Measurements from ENCODE around the gene ARVCF. TPM values are rescaled to one million over a fixed set of nuclear protein-coding genes. Genes with fewer than 3 reads are reported as not detected.
"Not testable (repeated sequence)": the region's sequence is repeated elsewhere in the genome, so short reads cannot be mapped to it uniquely, and the experiment has no call there.

ARVCF gene
- total RNA-seq, 1 donor from 2014 or later: 18.7 TPM

DNA sequence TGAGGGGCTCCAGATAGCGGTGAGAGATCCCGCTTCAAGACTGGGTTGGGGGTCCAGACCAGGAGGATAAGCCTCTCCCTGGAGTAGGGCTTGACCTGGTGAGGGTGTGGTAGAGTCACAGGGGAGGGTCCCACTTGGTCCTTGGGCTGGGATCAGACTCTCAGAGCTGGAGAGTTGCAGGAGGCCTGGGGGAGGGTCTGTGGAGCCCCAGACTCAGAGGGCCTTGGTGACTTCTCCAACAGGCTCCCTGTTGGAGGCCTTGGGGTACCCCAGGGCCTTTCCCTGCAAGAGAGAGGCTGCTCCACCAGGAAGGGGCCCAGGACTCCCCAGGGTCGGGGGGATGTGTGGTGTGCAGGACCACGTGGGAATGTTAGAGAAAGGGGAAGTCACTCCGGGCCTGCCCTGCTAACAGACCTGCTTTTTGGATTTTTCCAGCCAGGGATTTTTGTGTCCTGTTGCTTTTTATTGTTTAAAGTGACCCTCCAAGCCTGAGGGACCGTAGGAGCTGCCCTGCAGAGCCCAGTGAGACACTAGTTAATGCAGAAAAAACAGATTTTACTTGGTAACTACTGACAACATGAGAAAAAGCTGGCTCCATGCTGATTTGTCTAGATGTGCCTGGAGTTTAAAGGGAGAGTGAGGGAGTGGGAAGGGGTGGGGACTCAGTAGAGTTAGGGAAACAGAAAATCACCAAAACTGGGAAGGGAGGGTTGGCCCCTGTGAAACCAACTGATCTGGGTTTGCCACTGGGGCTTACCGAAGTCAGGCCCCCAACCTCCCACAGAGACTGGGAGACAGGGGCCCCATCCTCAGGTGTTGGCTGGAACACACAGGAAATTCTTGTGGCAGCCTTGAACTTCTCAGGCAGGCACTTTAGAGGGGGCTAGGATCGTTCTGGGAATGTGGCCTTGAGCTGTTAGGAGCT lies 74.2 kb downstream of the ARVCF start:
- ATAC-seq (peak; percentile 22), DNase-seq (ENCODE audit: low spot score) (no peak)

DNA sequence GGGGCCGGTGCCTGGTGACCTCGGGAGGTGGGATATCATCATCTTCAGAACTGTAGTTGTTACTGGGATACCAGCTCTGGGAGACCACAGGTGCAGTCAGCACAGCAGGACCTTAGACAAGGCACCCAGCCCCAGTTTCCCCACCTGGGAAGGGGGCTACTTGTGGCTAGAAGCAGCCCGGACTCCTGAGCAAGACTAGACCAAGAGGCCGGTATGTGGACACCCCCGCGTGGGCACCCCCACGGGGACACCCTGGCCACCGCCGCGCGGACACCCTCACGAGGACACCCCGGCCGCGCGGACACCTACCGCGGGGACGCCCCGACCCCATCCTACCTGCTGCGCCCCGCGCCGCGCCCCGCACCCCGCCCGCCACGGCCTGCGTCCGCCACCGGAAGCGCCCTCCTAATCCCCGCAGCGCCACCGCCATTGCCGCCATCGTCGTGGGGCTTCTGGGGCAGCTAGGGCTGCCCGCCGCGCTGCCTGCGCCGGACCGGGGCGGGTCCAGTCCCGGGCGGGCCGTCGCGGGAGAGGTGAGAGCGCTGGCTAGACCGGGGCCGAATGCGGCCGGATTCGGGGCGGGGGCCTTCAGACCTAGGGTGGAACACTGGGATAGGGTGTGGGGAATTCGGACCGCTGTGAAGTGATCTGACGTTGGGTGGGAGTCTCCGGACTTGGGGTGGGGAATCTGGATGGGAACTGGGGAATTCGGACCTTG lies 75.1 kb downstream of the ARVCF start, which contains the start of the genes COMT and TXNRD2:
TSS of gene COMT (plus strand) at position 408 of the 718 bp plus-strand sequence. CDS start 20,755 bp downstream, outside the sequence.
TSS of gene TXNRD2 (minus strand) at position 454 of the 718 bp plus-strand sequence. CDS start at position 439, 15 bp downstream.
- DNase-seq (ENCODE audit: low spot score): peak; percentile 73
- ATAC-seq: peak; percentile 84

- ATAC-seq: no peak
- DNase-seq (ENCODE audit: low spot score): no peak
Measured at GRCh38 chr22:19940536-19941364, 75.9 kb downstream of the ARVCF start.

- DNase-seq (ENCODE audit: low spot score): peak; percentile 80
- ATAC-seq: peak; percentile 57
Measured at GRCh38 chr22:19937616-19938473, 78.8 kb downstream of the ARVCF start.

DNA sequence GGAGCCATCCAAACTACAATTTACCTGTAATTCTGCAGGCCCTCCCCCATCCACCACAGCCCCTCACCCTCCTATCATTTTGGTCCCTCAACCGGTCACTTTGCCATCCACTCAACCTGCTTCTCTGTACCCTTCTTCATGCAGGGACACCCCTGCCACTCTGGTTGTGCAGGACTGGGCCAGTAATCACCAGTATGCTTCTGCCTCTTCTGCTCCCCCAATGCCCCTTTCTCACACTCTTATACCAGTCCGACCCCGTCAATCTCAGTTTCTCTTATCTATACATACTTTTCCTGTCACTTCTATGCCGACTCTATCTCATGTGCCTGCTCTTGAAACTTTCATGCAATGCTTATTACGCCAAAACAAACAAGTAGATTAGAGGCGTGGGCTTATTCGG lies 80.1 kb downstream of the ARVCF start:
- ATAC-seq: no peak
- no peak for DNase-seq (ENCODE audit: low spot score)

DNA sequence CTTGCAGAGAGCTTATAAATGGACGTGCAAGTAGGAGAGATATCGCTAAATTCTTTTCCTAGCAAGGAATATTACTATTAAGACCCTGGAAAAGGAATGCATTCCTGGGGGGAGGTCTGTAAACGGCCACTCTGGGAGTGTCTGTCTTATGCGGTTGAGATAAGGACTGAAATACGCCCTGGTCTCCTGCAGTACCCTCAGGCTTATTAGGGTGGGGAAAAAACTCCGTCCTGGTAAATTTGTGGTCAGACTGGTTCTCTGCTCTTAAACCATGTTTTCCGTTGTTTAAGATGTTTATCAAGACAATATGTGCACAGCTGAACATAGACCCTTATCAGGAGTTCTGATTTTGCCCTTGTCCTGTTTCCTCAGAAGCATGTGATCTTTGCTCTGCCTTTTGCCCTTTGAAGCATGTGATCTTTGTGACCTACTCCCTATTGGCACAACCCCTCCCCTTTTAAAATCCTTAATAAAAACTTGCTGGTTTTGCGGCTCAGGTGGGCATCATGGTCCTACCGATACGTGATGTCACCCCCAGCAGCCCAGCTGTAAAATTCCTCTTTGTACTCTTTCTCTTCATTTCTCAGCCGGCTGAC lies 81.4 kb downstream of the ARVCF start:
- not testable (repeated sequence) for DNase-seq (ENCODE audit: low spot score); ATAC-seq

GRCh38 chr22:19933341-19934241 lies 83.0 kb downstream of the ARVCF start:
- no peak for DNase-seq (ENCODE audit: low spot score)
- ATAC-seq: no peak

DNA sequence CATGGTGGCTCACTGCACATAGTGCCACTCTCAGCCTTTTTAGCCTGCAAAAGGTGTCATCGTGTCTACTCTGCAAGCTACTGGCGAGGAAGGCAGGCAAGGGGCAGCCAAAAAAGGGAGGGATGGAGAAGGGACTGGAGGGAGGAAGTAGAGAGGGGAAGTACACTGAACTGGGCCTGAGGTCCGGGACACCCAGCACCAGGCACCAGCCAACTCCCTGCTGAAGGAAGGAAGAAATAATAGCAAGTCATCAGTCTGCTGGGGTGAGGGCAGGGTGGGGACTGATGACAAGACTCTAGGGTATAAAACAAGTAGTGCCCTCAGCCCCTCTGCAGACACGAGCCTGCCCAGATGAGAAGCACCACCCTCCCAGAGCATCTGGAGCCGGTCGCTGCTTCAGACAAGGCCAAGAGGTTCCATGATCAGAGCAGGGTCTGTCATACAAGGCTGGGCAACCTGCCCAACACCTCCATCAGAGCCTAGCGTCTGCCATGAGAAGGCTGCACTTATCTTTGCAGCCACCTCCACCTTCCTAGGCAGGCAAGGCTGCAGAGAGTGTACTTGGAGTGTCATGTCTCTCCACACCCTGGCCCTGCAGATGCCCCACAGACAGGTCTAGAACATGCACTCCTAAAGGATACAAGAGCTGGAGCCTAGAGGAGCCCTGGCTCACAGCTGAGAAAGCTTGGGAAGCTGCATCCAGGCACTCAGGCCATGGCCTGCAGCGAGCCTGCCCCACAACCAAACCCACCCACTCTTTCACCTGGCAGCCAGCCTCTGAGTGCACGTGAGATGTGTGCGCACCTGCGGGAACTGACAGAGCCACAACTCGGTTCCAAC lies 84.0 kb downstream of the ARVCF start:
- peak; percentile 53 for ATAC-seq

GRCh38 chr22:19931514-19931913 lies 85.1 kb downstream of the ARVCF start:
- DNase-seq (ENCODE audit: low spot score) (no peak), ATAC-seq (no peak)

More for the DNA sequence above, 84.0 kb downstream of the ARVCF start:
- no peak for DNase-seq (ENCODE audit: low spot score)

DNA sequence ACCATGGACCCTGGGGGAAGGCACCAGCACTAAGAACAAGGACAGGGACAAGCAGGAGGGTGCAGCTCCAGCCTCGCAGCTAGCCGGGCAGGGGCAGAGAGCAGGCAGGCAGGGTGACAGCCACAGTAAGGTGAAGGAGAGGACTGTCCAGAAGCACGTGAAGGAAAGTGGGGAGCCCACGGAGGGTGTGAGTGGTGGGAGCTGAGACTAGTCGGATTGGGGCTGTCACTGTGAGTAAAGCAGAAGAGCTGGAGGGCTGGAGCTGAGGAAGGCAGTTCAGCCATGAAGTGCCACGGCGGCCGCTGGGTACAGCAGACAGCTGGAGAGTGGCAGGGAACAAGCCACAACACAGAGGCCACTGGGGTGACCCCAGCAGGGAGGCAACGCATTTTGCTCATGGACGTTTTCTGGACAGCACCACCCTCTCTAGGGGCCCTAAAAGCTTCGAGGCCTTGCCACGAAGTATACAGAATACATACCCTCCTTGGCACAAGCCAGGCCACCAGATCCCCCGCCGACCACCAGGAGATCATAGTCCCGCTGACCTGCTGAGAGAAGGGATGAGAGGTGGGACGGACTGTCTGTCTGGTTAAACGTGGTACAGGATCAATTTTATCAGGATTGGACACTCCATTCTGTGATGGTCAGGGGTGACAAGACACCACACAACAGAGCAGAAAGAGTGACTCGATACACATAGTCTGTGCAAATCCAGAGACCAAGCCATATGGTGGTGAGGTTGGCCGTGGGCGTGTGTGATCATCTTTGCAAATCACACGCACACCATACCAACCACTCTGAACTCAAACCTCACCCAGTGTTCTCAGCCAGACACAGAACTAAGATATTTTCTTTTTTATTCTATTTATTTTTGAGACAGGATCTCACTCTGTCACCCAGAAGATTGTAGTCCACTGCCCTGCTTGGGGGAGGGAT lies 85.8 kb downstream of the ARVCF start:
- ATAC-seq: no peak
- DNase-seq (ENCODE audit: low spot score): no peak

DNA sequence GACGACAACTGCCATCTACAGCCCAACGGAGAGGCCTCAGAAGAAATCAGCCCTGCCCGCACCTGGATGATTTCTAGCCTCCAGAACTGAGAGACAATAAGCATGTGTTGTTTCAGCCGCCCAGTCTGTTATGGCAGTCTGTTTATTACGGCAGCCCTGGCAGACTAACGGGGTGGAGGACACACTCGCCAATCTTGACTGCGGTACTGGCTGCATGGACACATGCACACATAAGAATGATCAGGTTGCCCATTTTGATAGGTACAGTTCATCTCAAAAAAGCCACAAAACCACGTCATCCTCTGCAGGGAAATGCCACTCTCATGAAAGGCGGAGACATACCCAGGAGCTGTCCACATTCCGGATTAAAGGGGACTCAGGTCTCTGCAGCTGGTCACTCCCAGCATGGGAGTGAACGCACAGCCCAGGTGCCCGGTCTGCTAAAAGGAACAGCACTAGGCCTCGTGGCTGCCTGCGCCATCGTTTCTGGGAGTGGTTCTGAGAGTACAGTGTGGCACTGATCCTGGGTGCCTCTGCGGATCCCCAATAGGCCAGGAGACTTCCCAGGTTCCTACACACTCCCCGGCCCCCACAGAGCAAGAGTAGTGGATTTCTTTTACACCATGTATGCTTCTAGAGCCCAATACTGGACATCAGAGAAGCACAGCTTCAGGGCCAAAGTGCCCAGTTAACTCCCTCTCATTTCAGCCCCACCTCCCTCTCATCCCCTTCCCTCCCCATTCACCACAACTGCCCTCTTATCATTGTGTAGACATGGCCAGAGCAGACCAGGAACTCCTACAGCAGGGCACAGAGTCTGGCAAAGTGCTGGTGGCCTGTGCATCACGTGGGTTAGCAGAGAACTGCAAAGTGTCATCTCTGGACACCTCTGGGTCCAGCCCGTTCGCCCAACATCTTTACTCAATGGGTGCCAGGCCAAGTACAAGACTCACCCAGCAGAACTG lies 86.8 kb downstream of the ARVCF start:
- ATAC-seq: no peak
- no peak for DNase-seq (ENCODE audit: low spot score)

GRCh38 chr22:19928207-19928606 lies 88.4 kb downstream of the ARVCF start:
- DNase-seq (ENCODE audit: low spot score) (no peak), ATAC-seq (peak; percentile 30)

GRCh38 chr22:19927696-19928095 lies 88.9 kb downstream of the ARVCF start:
- DNase-seq (ENCODE audit: low spot score): no peak
- ATAC-seq: no peak

DNA sequence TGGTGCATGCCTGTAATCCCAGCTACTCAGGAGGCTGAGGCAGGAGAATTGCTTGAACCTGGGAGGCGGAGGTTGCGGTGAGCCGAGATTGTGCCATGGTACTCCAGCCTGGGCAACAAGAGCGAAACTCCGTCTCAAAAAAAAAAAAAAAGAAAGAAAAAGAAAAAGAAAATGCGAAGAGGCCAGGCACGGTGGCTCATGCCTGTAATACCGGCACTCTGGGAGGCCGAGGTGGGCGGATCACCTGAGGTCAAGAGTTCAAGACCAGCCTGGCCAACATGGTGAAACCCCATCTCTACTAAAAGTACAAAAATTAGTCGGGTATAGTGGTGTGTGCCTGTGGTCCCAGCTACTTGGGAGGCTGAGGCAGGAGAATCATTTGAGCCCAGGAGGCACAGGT lies 90.6 kb downstream of the ARVCF start:
- not testable (repeated sequence) for DNase-seq (ENCODE audit: low spot score); ATAC-seq

DNA sequence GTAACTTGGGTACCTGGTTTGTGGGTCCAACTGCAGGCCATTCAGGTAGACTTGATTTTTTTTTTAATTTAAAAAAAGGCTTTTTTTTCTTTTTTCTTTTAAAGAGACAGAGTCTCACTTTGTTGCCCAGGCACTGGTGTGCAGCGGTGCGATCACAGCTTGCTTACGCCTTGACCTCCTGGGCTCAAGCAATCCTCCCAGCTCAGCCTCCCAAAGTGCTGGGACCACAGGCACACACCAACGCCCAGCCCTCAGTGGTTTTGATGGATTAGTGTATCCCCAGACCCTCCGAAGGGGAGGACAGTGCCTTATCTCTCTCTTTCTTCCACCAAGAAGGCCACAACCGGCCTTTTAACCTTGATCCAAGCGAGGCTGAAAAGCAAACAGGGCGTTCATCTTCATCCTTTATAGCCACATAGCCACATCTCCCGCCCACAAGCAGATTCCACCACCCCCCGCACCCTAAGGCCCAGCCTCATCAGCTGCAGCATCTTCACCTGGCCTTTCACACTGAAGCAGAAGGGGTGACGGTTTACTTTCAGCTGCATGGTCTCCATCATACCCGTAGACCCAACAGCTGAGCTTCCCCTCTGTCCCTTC lies 92.6 kb downstream of the ARVCF start:
- no peak for DNase-seq (ENCODE audit: low spot score)

More for the DNA sequence above, 92.6 kb downstream of the ARVCF start:
- ATAC-seq: no peak

Measured in left lobe of liver (tissue), 2 donors.